SIG-M5 treated with dmso at 0.1 percent for 504 hours (cell line): ENCODE measurements around the gene CYTH1.
"Not testable (repeated sequence)": the region's sequence is repeated elsewhere in the genome, so short reads cannot be mapped to it uniquely, and the experiment has no call there.

ENCODE experiments used
- DNase-seq: peaks from one replicate; lab custom pipeline; 2025; ENCODE audit not compliant: unreplicated experiment; lab: John Stamatoyannopoulos, UW

Gene CYTH1

GRCh38 chr17:78763561-78763960 is 18.5 kb downstream of the CYTH1 start:
- no peak for DNase-seq

DNA sequence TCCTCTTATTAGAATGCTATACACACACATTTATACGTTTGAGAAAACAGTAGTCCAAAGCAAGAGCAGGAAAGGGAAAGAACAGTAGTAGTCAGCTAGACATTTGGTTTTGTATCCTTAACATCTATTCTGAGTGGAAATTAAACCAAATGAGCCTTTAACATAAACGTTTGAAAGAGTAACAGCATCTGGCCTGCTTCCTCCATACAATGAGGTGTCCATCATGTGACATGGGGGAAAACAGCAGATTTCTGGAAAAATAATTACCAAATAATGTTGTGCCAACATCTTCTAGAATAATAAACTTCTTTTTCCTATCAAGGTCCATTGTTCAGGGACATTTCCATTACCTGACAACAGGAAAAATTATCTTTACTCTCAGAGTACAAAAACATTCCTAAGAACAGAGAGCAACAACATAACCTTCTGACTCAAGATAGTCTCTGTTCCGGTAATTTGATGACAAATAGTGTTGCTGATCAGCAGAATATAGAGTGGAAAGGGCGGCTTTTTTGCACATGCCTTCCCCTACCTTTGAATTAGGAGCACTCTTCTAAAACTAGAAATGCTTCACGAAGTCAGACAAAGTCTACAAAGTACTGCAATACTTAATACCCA is 20.2 kb downstream of the CYTH1 start:
- no peak for DNase-seq

DNA sequence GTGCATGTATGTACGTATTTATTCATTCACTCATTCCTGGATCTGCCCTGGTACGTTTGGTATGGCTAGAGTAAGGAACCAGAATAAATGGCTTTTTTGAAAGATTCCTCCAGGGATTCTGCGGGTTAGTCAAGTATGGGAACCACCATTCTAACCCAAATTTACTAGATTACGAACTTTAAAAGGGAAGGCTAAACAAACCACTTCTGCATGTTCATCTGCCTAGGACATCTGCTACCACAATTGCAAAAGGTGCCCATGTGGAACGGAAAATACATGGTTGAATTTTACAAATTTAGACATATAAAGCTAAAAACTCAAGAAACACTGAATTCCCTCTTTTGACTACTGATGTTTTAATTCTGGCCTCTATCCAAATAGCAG is 22.1 kb downstream of the CYTH1 start:
- DNase-seq: peak; percentile 28

DNA sequence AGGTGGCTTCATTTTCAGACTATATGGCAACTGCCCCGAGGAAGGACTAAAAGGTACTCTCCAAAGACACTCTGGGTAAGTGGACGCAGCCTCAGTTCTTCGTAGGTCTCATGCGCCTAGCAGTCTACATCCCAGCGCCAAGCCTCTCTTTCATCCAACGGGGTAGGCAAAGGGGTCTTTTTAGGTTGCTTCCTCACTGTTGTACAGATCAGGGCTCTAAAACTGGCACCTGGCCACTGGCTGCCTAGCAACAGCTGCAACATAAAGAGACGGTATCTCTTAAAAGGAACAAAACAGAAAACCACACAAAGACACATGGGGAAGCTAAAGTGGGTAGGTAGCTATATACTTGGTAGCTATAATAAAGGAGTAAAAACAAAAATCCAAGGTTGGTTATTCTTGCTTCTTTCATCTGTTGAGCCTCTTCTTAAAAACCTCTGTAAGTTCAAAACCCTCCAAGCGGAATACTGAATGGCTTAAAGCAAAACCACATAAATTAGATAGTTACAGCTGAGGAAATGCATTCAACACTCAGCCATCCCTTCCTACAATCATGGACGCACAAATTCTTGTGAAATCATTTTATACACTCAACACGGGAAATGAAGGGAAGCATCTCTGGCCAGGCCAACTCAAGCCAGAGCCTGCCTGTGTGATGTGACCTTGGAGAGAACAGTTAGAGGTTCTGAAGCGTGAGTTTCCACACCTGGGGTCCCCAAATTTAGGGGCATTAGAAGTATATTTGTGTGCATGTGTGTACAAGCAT is 22.7 kb downstream of the CYTH1 start:
- DNase-seq: peak; percentile 55

- no peak for DNase-seq
These were observed 28.5 kb downstream of the CYTH1 start for GRCh38 chr17:78753316-78754250.

DNA sequence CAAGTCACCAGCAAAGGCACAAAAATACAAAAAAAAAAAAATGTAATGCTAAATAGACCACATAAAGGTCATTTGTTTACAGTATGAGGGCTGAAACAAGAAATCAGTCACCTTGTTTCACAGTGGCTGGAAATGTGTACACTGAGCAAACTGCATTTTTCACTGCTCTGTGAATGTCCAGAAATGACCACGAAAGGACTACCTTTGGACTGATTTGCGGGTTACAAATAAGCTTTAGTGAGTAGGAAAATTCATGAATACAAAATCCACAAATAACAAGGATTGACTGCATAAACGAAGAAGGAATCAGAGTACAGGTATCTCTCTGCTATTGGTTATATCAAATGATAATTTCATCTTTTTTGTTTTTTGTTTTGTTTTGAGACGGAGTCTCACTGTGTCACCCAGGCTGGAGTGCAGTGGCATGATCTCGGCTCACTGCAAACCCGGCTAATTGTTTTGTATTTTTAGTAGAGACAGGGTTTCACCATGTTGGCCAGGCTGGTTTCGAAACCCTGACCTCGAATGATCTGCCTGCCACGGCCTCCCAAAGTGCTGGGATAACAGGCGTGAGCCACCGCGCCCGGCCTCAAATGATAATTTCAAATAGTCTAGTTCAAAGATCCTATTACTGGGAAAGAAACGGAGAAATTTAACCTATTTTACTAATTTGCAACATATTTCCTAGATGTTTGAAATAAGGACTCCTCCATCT is 30.5 kb downstream of the CYTH1 start:
- DNase-seq: no peak

- not testable (repeated sequence) for DNase-seq
These were observed 31.1 kb downstream of the CYTH1 start for GRCh38 chr17:78751000-78751399.

GRCh38 chr17:78748730-78749317 is 33.2 kb downstream of the CYTH1 start:
- DNase-seq: peak; percentile 99

GRCh38 chr17:78748048-78748729 is 33.9 kb downstream of the CYTH1 start:
- DNase-seq: no peak

DNA sequence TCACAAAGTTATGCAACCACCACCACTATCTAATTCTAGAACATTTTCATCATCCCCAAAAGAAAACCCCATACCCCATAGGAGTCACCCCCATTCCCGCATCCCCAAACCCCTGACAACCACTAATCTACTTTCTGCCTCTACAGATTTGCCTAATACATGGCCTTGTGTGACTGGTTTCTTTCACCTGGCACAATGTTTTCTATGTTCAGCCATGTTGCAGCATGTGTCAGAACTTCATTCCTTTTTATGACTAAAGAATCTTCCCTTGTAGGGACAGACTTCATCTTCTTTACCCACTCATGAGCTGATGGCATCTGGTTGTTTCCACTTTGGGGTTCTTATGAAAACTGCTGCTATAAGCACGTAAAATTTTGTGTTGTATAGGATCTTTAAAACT is 34.6 kb downstream of the CYTH1 start:
- no peak for DNase-seq

DNA sequence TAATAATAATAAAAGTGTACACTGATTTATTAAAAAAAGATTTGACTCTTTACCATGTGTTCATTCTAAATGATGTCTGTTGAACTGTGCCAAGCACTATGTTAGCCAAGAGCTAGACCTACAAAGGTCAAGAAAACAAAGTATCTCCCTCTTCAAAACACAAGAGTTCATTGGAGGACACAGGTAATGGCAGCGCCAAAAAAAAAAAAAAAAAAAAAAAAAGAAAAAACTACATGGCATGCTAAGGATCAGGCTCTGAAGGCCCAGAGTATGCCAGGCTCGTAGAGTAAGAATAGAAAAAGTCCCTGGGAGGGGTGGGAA is 35.2 kb downstream of the CYTH1 start:
- DNase-seq: no peak

GRCh38 chr17:78746263-78746948 is 35.7 kb downstream of the CYTH1 start:
- no peak for DNase-seq

DNA sequence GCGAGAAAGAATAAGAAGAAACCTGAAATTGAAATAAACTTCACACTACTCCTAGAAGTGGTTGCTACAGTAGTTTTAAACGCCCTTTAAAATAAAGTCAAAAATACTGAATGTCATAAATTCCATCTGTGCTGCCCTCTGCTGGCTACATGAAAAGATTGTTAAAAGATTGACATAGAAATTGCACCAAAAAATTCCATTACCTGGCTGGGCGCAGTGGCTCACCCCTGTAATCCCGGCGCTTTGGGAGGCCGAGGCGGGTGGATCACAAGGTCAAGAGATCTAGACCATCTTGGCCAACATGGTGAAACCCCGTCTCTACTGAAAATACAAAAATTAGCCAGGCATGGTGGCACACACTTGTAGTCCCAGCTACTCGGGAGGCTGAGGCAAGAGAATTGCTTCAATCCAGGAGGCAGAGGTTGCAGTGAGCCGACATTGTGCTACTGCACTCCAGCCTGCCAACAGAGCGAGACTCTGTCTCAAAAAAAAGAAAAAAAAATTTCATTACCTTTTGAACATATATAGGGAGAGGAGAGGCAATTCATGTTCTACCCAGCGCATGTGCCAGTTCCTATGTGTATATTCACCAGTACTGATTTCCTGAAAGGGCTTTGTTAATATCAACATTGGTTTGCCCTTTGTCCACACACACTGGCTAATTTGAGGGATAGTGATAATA is 36.5 kb downstream of the CYTH1 start:
- peak; percentile 51 for DNase-seq

DNA sequence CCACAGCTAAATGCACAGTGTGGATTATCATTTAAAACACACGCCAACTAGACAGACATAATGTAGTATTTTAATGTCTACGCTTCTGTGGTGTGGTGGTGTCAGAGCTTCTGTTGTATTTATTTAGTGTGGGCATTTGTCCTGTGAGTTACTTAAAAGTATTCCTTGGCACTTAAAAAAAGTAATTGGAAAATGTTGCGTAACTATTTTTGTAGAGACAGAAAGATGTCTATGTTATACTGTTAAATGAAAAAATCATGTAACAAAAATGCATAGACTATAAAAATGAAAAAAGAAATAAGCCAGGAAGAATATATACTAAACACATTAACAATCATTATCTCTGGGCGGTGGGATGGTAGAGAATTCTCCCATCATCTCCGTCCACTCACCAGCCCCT is 39.2 kb downstream of the CYTH1 start:
- no peak for DNase-seq

GRCh38 chr17:78741644-78742284 is 40.3 kb downstream of the CYTH1 start:
- DNase-seq: no peak

DNA sequence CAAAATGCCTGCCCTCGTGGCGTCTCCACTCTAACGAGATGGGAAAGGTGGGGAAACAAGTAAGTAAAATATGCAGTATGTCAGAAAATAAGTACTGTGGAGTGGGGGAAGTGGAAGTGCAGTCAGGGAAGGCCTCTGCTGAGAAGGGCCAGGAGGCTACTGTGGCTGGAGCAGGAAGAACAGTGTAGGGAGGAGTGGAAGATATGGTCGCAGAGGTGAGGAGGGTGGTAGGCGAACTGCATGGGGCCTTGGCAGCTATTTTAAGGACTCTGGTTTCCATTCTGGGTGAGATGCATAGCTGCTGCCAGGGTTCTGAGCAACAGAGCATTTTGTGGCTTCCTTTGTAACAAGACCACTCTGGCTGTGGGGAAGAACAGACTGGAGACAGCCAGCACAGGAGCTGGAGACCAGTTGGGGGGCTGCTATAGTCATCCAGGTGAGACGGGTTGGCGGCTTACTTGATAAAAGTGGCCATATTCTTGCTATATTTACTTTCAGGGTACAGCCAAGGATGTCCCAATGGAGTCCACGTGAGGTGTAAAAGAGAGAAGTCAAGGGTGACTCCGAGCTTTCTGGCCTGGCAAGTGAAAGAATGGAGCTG is 42.6 kb downstream of the CYTH1 start:
- no peak for DNase-seq

DNA sequence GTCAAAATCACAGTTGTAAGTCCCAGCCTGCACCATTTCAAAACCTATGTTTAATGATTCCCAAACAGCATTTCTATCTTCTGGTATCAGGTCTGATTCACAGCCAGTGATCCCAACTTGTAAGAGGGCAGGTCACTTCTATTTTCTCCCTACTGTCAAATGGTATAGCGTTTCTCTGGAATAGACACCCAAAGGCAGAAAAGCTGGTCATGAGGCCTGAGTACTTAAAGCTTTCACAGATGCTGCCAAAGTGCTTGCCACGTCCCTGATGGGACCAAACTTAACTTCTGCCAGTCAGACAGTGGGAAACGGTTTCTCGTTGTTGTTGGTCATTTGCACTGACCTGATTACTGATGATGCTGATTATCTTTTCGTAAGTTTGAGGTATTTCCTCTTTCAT is 43.4 kb downstream of the CYTH1 start:
- no peak for DNase-seq

- DNase-seq: no peak
These were observed 43.8 kb downstream of the CYTH1 start for GRCh38 chr17:78738278-78738677.
